WTC11 (cell line): ENCODE measurements around the gene C17orf50. TPM values are rescaled to one million over a fixed set of nuclear protein-coding genes. Genes with fewer than 3 reads are reported as not detected.

ENCODE experiments used
- ATAC-seq: fragments of 200-7000 bp; cut with Tn5 transposase; 2 replicates; pipeline ENCODE4 v1.10.0; 2021; ENCODE audit warnings: mild to moderate bottlenecking, moderate library complexity
- CTCF ChIA-PET: fragments of 300-600 bp; sonication (Branson Sonifier 250); formaldehyde crosslinking; loops from one replicate; lab custom pipeline; 2021; ENCODE audit warnings: antibody characterized with exemption; lab: Charles Lee
- POLR2A ChIA-PET: fragments of 350-600 bp; sonication (Branson Sonifier 250); formaldehyde crosslinking; loops from one replicate; lab custom pipeline; 2021; ENCODE audit warnings: antibody characterized with exemption; lab: Charles Lee
- DNase-seq: peaks from one replicate; pipeline ENCODE4 v3.0.0; 2021; ENCODE audit warnings: low spot score
- H3K27ac Mint-ChIP-seq: 2 replicates; pipeline ENCODE4 v1.8.0; 2021; ENCODE audit warnings: mixed read lengths
- H3K27me3 Mint-ChIP-seq: 2 replicates; pipeline ENCODE4 v1.8.0; 2021; ENCODE audit warnings: low read depth, mild to moderate bottlenecking, moderate library complexity, mixed read lengths
- H3K36me3 Mint-ChIP-seq: 2 replicates; pipeline ENCODE4 v1.8.0; 2021; ENCODE audit warnings: mixed read lengths
- H3K4me1 Mint-ChIP-seq: 2 replicates; pipeline ENCODE4 v1.8.0; 2022; ENCODE audit warnings: mixed read lengths
- H3K4me3 Mint-ChIP-seq: 2 replicates; pipeline ENCODE4 v1.8.0; 2021; ENCODE audit warnings: mild to moderate bottlenecking, moderate library complexity, mixed read lengths
- H3K9me3 Mint-ChIP-seq: 2 replicates; pipeline ENCODE4 v1.8.0; 2021; ENCODE audit warnings: mixed read lengths
- ATF1 ChIP-seq: sonication (generic); formaldehyde crosslinking; IDR thresholded peaks from 2 replicates; pipeline ENCODE4 v1.8.1; 2023; ENCODE audit warnings: mild to moderate bottlenecking, moderate library complexity, missing genetic modification reagents
- CREM ChIP-seq: sonication (generic); formaldehyde crosslinking; IDR thresholded peaks from 2 replicates; pipeline ENCODE4 v1.8.1; 2022; ENCODE audit warnings: mild to moderate bottlenecking, missing genetic modification reagents, moderate library complexity
- EMX1 ChIP-seq: fragments of 250-450 bp; sonication (Bioruptor Pico); IDR thresholded peaks from 2 replicates; pipeline ENCODE4 v1.8.0; 2021; ENCODE audit warnings: mild to moderate bottlenecking
- ESRRA ChIP-seq: sonication (generic); formaldehyde crosslinking; IDR thresholded peaks from 2 replicates; pipeline ENCODE4 v1.8.1; 2022; ENCODE audit warnings: mild to moderate bottlenecking, missing genetic modification reagents, borderline replicate concordance
- ETV6 ChIP-seq: sonication (generic); formaldehyde crosslinking; IDR thresholded peaks from 2 replicates; pipeline ENCODE4 v1.8.1; 2022; ENCODE audit warnings: mild to moderate bottlenecking, missing genetic modification reagents
- FOXP1 ChIP-seq: sonication (generic); formaldehyde crosslinking; IDR thresholded peaks from 2 replicates; pipeline ENCODE4 v1.8.0; 2022; ENCODE audit warnings: missing genetic modification reagents, mild to moderate bottlenecking, moderate library complexity, borderline replicate concordance
- HMGA2 ChIP-seq: fragments of 250-450 bp; sonication (Bioruptor Pico); IDR thresholded peaks from 2 replicates; pipeline ENCODE4 v1.4.0; 2021; ENCODE audit warnings: mild to moderate bottlenecking, moderate library complexity
- IRF2 ChIP-seq: sonication (generic); formaldehyde crosslinking; IDR thresholded peaks from 2 replicates; pipeline ENCODE4 v1.8.0; 2022; ENCODE audit warnings: low read depth, missing genetic modification reagents, borderline replicate concordance
- MYBL2 ChIP-seq: sonication (generic); formaldehyde crosslinking; IDR thresholded peaks from 2 replicates; pipeline ENCODE4 v1.8.1; 2023; ENCODE audit warnings: mild to moderate bottlenecking, moderate library complexity, missing genetic modification reagents
- NR3C1 ChIP-seq: sonication (generic); formaldehyde crosslinking; conservative IDR thresholded peaks from 2 replicates; pipeline ENCODE4 v1.8.1; 2023; ENCODE audit warnings: low read depth, mild to moderate bottlenecking, missing genetic modification reagents
- OVOL2 ChIP-seq: fragments of 250-450 bp; sonication (Bioruptor Pico); IDR thresholded peaks from 2 replicates; pipeline ENCODE4 v1.9.0; 2021; ENCODE audit warnings: mild to moderate bottlenecking, borderline replicate concordance
- PRRX2 ChIP-seq: fragments of 250-450 bp; sonication (Bioruptor Pico); IDR thresholded peaks from 2 replicates; pipeline ENCODE4 v1.8.0; 2021; ENCODE audit warnings: mild to moderate bottlenecking
- TCF7 ChIP-seq: sonication (generic); formaldehyde crosslinking; IDR thresholded peaks from 2 replicates; pipeline ENCODE4 v1.8.0; 2022; ENCODE audit warnings: mild to moderate bottlenecking, low read depth, missing genetic modification reagents, moderate library complexity
- ZNF121 ChIP-seq: sonication (generic); formaldehyde crosslinking; IDR thresholded peaks from 2 replicates; pipeline ENCODE4 v1.8.0; 2023; ENCODE audit warnings: missing genetic modification reagents
- ZNF138 ChIP-seq: sonication (generic); formaldehyde crosslinking; conservative IDR thresholded peaks from 2 replicates; pipeline ENCODE4 v1.8.1; 2022; ENCODE audit warnings: mild to moderate bottlenecking, moderate library complexity, missing genetic modification reagents
- ZNF317 ChIP-seq: sonication (generic); formaldehyde crosslinking; IDR thresholded peaks from 2 replicates; pipeline ENCODE4 v1.8.1; 2023; ENCODE audit warnings: low read depth, mild to moderate bottlenecking, moderate library complexity, missing genetic modification reagents, borderline replicate concordance
- ZNF423 ChIP-seq: fragments of 250-450 bp; sonication (Bioruptor Pico); IDR thresholded peaks from 2 replicates; pipeline ENCODE4 v2.1.2; 2022; ENCODE audit warnings: mild to moderate bottlenecking, moderate library complexity
- total RNA-seq: library from RNA; stranded (reverse); gene quantifications from 3 replicates; pipeline ENCODE4 v1.2.3, GENCODE V29; 2021
- TF ChIP-seq, protein P1 (sequence below): sonication (generic); formaldehyde crosslinking; IDR thresholded peaks from 2 replicates; pipeline ENCODE4 v1.8.0; 2023; ENCODE audit warnings: missing genetic modification reagents, mild to moderate bottlenecking, borderline replicate concordance
- TF ChIP-seq, protein P2 (sequence below): sonication (generic); formaldehyde crosslinking; IDR thresholded peaks from 2 replicates; pipeline ENCODE4 v1.8.1; 2022; ENCODE audit warnings: missing genetic modification reagents, borderline replicate concordance
- TF ChIP-seq, protein P3 (sequence below): fragments of 250-450 bp; sonication (Bioruptor Pico); IDR thresholded peaks from 2 replicates; pipeline ENCODE4 v1.8.0; 2021; ENCODE audit warnings: mild to moderate bottlenecking
- TF ChIP-seq, protein P4 (sequence below): sonication (generic); formaldehyde crosslinking; IDR thresholded peaks from 2 replicates; pipeline ENCODE4 v1.8.1; 2023; ENCODE audit warnings: mild to moderate bottlenecking, missing genetic modification reagents
- TF ChIP-seq, protein P5 (sequence below): sonication (generic); formaldehyde crosslinking; IDR thresholded peaks from 2 replicates; pipeline ENCODE4 v1.8.1; 2023; ENCODE audit warnings: mild to moderate bottlenecking, missing genetic modification reagents

Gene C17orf50
- total RNA-seq, 1 experiment from 2014 or later: 0.35 TPM

DNA sequence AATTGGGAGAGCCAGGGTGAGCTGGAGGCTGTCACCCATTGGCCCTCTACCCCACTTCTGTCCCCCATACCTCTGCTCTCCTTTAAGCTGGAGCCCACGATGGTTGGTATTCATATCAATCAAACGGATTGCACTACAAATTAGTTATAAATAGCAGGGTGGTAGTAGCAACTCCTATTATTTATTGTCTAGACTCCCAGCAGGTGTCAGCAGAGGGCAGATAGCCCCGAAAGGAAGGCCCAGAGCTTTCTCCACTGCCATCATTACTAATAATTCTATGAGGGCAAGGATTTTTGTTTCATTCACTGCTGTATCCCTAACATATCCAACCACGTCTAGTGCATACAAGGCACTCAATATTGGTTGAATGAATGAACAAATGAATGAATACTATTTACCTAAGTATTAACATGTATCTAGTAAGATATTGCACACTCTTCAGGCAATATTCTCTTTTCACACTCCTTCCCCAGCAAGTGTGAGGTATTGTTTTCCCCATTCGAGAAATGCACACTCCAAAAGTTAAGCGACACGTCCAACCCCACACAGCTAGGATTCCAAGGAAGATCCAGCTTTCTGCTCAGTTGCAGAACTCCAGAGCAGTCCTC lies 6.3 kb downstream of the C17orf50 start:
- Mint-ChIP-seq H3K9me3 (0 out of 2 replicates have a peak, but pooled peaks cover 3% of the 10 kb centered on the region), H3K27ac (no peak overlapping the region), H3K4me1 (peaks cover 20% of the 10 kb centered on the region)
- no peak for DNase-seq
- TF ChIP-seq, protein P1, sequence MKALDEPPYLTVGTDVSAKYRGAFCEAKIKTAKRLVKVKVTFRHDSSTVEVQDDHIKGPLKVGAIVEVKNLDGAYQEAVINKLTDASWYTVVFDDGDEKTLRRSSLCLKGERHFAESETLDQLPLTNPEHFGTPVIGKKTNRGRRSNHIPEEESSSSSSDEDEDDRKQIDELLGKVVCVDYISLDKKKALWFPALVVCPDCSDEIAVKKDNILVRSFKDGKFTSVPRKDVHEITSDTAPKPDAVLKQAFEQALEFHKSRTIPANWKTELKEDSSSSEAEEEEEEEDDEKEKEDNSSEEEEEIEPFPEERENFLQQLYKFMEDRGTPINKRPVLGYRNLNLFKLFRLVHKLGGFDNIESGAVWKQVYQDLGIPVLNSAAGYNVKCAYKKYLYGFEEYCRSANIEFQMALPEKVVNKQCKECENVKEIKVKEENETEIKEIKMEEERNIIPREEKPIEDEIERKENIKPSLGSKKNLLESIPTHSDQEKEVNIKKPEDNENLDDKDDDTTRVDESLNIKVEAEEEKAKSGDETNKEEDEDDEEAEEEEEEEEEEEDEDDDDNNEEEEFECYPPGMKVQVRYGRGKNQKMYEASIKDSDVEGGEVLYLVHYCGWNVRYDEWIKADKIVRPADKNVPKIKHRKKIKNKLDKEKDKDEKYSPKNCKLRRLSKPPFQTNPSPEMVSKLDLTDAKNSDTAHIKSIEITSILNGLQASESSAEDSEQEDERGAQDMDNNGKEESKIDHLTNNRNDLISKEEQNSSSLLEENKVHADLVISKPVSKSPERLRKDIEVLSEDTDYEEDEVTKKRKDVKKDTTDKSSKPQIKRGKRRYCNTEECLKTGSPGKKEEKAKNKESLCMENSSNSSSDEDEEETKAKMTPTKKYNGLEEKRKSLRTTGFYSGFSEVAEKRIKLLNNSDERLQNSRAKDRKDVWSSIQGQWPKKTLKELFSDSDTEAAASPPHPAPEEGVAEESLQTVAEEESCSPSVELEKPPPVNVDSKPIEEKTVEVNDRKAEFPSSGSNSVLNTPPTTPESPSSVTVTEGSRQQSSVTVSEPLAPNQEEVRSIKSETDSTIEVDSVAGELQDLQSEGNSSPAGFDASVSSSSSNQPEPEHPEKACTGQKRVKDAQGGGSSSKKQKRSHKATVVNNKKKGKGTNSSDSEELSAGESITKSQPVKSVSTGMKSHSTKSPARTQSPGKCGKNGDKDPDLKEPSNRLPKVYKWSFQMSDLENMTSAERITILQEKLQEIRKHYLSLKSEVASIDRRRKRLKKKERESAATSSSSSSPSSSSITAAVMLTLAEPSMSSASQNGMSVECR (CRISPR knock-in tag): no peak
- TF ChIP-seq FOXP1 (no peak), EMX1 (CRISPR knock-in tag) (no peak), OVOL2 (CRISPR knock-in tag) (no peak), ZNF317 (CRISPR knock-in tag) (no peak), HMGA2 (CRISPR knock-in tag) (no peak), ZNF121 (CRISPR knock-in tag) (no peak), ATF1 (no peak)
- TF ChIP-seq, protein P2, sequence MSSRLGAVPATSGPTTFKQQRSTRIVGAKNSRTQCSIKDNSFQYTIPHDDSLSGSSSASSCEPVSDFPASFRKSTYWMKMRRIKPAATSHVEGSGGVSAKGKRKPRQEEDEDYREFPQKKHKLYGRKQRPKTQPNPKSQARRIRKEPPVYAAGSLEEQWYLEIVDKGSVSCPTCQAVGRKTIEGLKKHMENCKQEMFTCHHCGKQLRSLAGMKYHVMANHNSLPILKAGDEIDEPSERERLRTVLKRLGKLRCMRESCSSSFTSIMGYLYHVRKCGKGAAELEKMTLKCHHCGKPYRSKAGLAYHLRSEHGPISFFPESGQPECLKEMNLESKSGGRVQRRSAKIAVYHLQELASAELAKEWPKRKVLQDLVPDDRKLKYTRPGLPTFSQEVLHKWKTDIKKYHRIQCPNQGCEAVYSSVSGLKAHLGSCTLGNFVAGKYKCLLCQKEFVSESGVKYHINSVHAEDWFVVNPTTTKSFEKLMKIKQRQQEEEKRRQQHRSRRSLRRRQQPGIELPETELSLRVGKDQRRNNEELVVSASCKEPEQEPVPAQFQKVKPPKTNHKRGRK (CRISPR knock-in tag): no peak
- TF ChIP-seq, all 79 proteins: peak for 0
- POLR2A ChIA-PET: no interaction called here
- peaks cover 6% of the 10 kb centered on the region for H3K27me3 Mint-ChIP-seq
- no peak overlapping the region for H3K4me3 Mint-ChIP-seq
- no peak for ATAC-seq
- no peaks in the 10 kb centered on the region for H3K36me3 Mint-ChIP-seq
- CTCF ChIA-PET: interaction anchor here (0.5 to 4.6 kb wide), 10 partner anchors 10 to 60 kb away, joined by 3 to 161 read pairs (median 4); partner anchors contain the start of gene TAF15

DNA sequence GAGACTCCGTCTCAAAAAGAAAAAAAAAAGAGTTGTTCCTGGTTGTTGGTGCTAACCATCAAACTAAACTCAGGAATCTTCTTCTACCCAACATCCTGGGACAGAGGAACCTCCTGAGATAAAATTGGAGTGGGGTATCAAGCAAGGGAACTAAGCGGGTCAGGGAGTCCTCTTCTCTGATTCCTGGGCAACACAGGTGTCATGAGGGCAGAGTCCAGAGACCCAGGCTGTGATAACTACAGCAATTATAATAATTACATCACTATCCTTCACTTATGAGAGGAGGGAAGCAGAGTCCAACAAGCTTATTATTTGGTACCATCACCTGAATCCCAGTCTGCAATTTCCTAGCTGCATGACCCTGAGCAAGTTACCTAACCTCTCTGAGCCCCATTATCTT lies 8.1 kb downstream of the C17orf50 start:
- DNase-seq: no peak
- no peak overlapping the region for H3K4me3 Mint-ChIP-seq
- H3K27ac Mint-ChIP-seq: no peak overlapping the region
- H3K27me3 Mint-ChIP-seq: peaks cover 6% of the 10 kb centered on the region; the same call in 1 of the 2 replicates
- no peaks in the 10 kb centered on the region for H3K36me3 Mint-ChIP-seq
- H3K9me3 Mint-ChIP-seq: 0 out of 2 replicates have a peak, but pooled peaks cover 3% of the 10 kb centered on the region
- H3K4me1 Mint-ChIP-seq: peaks cover 32% of the 10 kb centered on the region
- CTCF ChIA-PET: interaction anchor here (1.3 kb wide), 2 partner anchors 36 to 40 kb away, joined by 4 to 7 read pairs; no protein-coding TSS in a partner anchor
- no peak for ATAC-seq
- POLR2A ChIA-PET: no interaction called here
- TF ChIP-seq, protein P3, sequence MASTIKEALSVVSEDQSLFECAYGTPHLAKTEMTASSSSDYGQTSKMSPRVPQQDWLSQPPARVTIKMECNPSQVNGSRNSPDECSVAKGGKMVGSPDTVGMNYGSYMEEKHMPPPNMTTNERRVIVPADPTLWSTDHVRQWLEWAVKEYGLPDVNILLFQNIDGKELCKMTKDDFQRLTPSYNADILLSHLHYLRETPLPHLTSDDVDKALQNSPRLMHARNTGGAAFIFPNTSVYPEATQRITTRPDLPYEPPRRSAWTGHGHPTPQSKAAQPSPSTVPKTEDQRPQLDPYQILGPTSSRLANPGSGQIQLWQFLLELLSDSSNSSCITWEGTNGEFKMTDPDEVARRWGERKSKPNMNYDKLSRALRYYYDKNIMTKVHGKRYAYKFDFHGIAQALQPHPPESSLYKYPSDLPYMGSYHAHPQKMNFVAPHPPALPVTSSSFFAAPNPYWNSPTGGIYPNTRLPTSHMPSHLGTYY: no peak
- TF ChIP-seq NR3C1 (no peak), HMGA2 (CRISPR knock-in tag) (no peak), IRF2 (CRISPR knock-in tag) (no peak), ESRRA (CRISPR knock-in tag) (no peak), PRRX2 (no peak), ZNF423 (CRISPR knock-in tag) (no peak), TCF7 (CRISPR knock-in tag) (no peak), CREM (CRISPR knock-in tag) (no peak), ETV6 (CRISPR knock-in tag) (no peak), ZNF138 (CRISPR knock-in tag) (no peak), MYBL2 (CRISPR knock-in tag) (no peak), ZNF121 (CRISPR knock-in tag) (no peak)
- TF ChIP-seq, protein P4, sequence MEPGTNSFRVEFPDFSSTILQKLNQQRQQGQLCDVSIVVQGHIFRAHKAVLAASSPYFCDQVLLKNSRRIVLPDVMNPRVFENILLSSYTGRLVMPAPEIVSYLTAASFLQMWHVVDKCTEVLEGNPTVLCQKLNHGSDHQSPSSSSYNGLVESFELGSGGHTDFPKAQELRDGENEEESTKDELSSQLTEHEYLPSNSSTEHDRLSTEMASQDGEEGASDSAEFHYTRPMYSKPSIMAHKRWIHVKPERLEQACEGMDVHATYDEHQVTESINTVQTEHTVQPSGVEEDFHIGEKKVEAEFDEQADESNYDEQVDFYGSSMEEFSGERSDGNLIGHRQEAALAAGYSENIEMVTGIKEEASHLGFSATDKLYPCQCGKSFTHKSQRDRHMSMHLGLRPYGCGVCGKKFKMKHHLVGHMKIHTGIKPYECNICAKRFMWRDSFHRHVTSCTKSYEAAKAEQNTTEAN (CRISPR knock-in tag): no peak
- TF ChIP-seq, protein P5, sequence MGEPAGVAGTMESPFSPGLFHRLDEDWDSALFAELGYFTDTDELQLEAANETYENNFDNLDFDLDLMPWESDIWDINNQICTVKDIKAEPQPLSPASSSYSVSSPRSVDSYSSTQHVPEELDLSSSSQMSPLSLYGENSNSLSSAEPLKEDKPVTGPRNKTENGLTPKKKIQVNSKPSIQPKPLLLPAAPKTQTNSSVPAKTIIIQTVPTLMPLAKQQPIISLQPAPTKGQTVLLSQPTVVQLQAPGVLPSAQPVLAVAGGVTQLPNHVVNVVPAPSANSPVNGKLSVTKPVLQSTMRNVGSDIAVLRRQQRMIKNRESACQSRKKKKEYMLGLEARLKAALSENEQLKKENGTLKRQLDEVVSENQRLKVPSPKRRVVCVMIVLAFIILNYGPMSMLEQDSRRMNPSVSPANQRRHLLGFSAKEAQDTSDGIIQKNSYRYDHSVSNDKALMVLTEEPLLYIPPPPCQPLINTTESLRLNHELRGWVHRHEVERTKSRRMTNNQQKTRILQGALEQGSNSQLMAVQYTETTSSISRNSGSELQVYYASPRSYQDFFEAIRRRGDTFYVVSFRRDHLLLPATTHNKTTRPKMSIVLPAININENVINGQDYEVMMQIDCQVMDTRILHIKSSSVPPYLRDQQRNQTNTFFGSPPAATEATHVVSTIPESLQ (CRISPR knock-in tag): no peak
